Vagina (tissue), 2 donors: ENCODE measurements around the gene TDRD9.

ENCODE experiments used
- CTCF ChIP-seq, 3 experiments: fragments of 450-650 bp in 2 of 3; fragments of 200-600 bp in 1 of 3; sonication (generic) in 1 of 3; IDR thresholded peaks; one replicate each; pipeline ENCODE4 v1.5.1; 2017 to 2019; ENCODE audit warnings: antibody characterized with exemption in 3 of 3, mild to moderate bottlenecking in 2 of 3, moderate library complexity in 2 of 3
- POLR2A ChIP-seq, 2 donors: fragments of 450-650 bp; IDR thresholded peaks; one replicate each; pipeline ENCODE4 v1.6.1; 2017; ENCODE audit warnings: antibody characterized with exemption in 2 of 2, mild to moderate bottlenecking in 2 of 2, moderate library complexity in 2 of 2
- POLR2AphosphoS5 ChIP-seq, 2 donors: sonication (generic); formaldehyde crosslinking; IDR thresholded peaks; one replicate each; pipeline ENCODE4 v1.9.0; 2017; ENCODE audit warnings: antibody characterized with exemption in 2 of 2, mild to moderate bottlenecking in 2 of 2, low read depth in 1 of 2; ENCODE audit not compliant: insufficient read depth in 1 of 2

GRCh38 chr14:104075530-104076151 is 147.4 kb downstream of the TDRD9 start:
- TF ChIP-seq POLR2A (IDR thresholded peaks at IDR 0.05) (no peak), CTCF (IDR thresholded peaks at IDR 0.05) (no peak), POLR2AphosphoS5 (IDR thresholded peaks at IDR 0.05; ENCODE audit: insufficient read depth in 1 of 2, low read depth in 1 of 2) (no peak)
